Measurements from ENCODE around the gene NAIF1. TPM values are rescaled to one million over a fixed set of nuclear protein-coding genes. Genes with fewer than 3 reads are reported as not detected.

The NAIF1 gene
- polyA plus RNA-seq, 1 of the 3 experiments (the other 2 are of a cell fraction) = 14.8 TPM

GRCh38 chr9:128056887-128057723 is 10.0 kb downstream of the NAIF1 start:
- POLR2A ChIA-PET = interaction anchor here (0.9 kb wide), 1 partner anchor 10 kb away, joined by 3 read pairs; no protein-coding TSS in a partner anchor
- Histone ChIP-seq H3K4me2 (no peak overlapping the region), H3K9me2 (no peaks in the 10 kb centered on the region), H3K27me3 (ENCODE audit: insufficient read depth) (no peaks in the 10 kb centered on the region), H3K9ac (no peak overlapping the region), H2AFZ (ENCODE audit: low read depth) (no peak overlapping the region), H3K79me2 (ENCODE audit: insufficient read depth) (no peaks in the 10 kb centered on the region), H3K9me3 (no peaks in the 10 kb centered on the region), H3F3A (replicated peaks; ENCODE audit: insufficient read depth) (no peaks in the 10 kb centered on the region), H3K36me3 (replicated peaks in 1 of 2; ENCODE audit: control insufficient read depth in 1 of 2, insufficient read depth in 2 of 2, low read length in 1 of 2) (no peaks in the 10 kb centered on the region), H4K20me1 (ENCODE audit: insufficient read depth) (no peaks in the 10 kb centered on the region), H3K27ac (ENCODE audit: low read depth in 2 of 2, low read length in 1 of 2) (no peak overlapping the region), H3K4me1 (ENCODE audit: control insufficient read depth in 1 of 2, insufficient read depth in 2 of 2, low read depth in 1 of 2, low read length in 1 of 2) (peaks cover 0 to 10% of the 10 kb centered on the region in 2 experiments; a peak in 1 of 4 replicates), H3K4me3 (ENCODE audit: low read depth in 2 of 2, low read length in 1 of 2) (no peak overlapping the region)
- CTCF ChIA-PET = interaction anchor here (1.2 kb wide), 1 partner anchor 113 kb away, joined by 3 read pairs; no protein-coding TSS in a partner anchor
- DNase-seq = no peak
- TF ChIP-seq TCF12 (IDR thresholded peaks at IDR 0.05) (no peak), IRF3 (IDR thresholded peaks at IDR 0.05; ENCODE audit: low read depth, low read length) (no peak), ELF1 (IDR thresholded peaks at IDR 0.05) (no peak), CHD2 (IDR thresholded peaks at IDR 0.05; ENCODE audit: low read length, partially characterized antibody) (no peak), FOXJ3 (CRISPR knock-in tag; IDR thresholded peaks at IDR 0.05) (no peak), REST (IDR thresholded peaks at IDR 0.05; ENCODE audit: low read depth, low read length) (no peak)
- TF ChIP-seq, protein P1, sequence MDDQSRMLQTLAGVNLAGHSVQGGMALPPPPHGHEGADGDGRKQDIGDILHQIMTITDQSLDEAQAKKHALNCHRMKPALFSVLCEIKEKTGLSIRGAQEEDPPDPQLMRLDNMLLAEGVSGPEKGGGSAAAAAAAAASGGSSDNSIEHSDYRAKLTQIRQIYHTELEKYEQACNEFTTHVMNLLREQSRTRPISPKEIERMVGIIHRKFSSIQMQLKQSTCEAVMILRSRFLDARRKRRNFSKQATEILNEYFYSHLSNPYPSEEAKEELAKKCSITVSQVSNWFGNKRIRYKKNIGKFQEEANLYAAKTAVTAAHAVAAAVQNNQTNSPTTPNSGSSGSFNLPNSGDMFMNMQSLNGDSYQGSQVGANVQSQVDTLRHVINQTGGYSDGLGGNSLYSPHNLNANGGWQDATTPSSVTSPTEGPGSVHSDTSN (IDR thresholded peaks at IDR 0.05) = no peak
- TF ChIP-seq, protein P2, sequence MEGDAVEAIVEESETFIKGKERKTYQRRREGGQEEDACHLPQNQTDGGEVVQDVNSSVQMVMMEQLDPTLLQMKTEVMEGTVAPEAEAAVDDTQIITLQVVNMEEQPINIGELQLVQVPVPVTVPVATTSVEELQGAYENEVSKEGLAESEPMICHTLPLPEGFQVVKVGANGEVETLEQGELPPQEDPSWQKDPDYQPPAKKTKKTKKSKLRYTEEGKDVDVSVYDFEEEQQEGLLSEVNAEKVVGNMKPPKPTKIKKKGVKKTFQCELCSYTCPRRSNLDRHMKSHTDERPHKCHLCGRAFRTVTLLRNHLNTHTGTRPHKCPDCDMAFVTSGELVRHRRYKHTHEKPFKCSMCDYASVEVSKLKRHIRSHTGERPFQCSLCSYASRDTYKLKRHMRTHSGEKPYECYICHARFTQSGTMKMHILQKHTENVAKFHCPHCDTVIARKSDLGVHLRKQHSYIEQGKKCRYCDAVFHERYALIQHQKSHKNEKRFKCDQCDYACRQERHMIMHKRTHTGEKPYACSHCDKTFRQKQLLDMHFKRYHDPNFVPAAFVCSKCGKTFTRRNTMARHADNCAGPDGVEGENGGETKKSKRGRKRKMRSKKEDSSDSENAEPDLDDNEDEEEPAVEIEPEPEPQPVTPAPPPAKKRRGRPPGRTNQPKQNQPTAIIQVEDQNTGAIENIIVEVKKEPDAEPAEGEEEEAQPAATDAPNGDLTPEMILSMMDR (IDR thresholded peaks at IDR 0.05) = no peak
- 91% methylated on average over 14 of the region's 14 CpGs for WGBS (ENCODE audit: low lambda C conversion rate)

Data from SK-N-SH (cell line).